Measurements from ENCODE around the gene FLNA. TPM values are rescaled to one million over a fixed set of nuclear protein-coding genes. Genes with fewer than 3 reads are reported as not detected.

FLNA gene
- total RNA-seq, 1 donor from 2014 or later, result 2,809 TPM

GRCh38 chrX:154373340-154374306 lies 811 bp downstream of the FLNA start:
- H3K9me3 Mint-ChIP-seq (ENCODE audit: unreplicated experiment), result no peaks in the 10 kb centered on the region
- H3K9ac ChIP-seq (ENCODE audit: low read length), result peak overlapping the region; percentile 85
- no peaks in the 10 kb centered on the region for H3K27me3 ChIP-seq (ENCODE audit: insufficient read depth, low read length)
- H3K4me1 Mint-ChIP-seq (ENCODE audit: low read depth, unreplicated experiment), result peaks cover 3% of the 10 kb centered on the region
- DNase-seq (ENCODE audit: low read depth) (peak; percentile 67), FAIRE-seq (peak; percentile 29)
- H3K36me3 ChIP-seq (ENCODE audit: insufficient read depth, low read length), result peaks cover 4% of the 10 kb centered on the region
- H3K4me2 ChIP-seq (ENCODE audit: low read length), result peak overlapping the region; percentile 92
- peaks cover 68% of the 10 kb centered on the region for H3K79me2 ChIP-seq (ENCODE audit: insufficient read depth, low read length)
- H3K27ac ChIP-seq (ENCODE audit: low read depth, low read length), result peak overlapping the region; percentile 26
- peaks cover 6% of the 10 kb centered on the region for H3K36me3 Mint-ChIP-seq (ENCODE audit: low read depth, unreplicated experiment)
- no peaks in the 10 kb centered on the region for H3K27me3 Mint-ChIP-seq (ENCODE audit: low read depth, unreplicated experiment)
- H3K4me3 Mint-ChIP-seq (ENCODE audit: unreplicated experiment), result peak overlapping the region; percentile 83
- peaks cover 10% of the 10 kb centered on the region for H3K4me1 ChIP-seq (ENCODE audit: insufficient read depth, low read length)
- H4K20me1 ChIP-seq (ENCODE audit: insufficient read depth, low read length), result peaks cover 23% of the 10 kb centered on the region
- peak overlapping the region; percentile 20 for H3K27ac Mint-ChIP-seq (ENCODE audit: unreplicated experiment)
- H2AFZ ChIP-seq (ENCODE audit: low read depth, low read length), result no peak overlapping the region
- no peaks in the 10 kb centered on the region for H3K9me3 ChIP-seq (ENCODE audit: insufficient read depth, low read depth, low read length)
- TF ChIP-seq EZH2 (IDR thresholded peaks at IDR 0.05; ENCODE audit: insufficient read depth, low read length) (no peak), CTCF (IDR thresholded peaks at IDR 0.05; ENCODE audit: insufficient read depth, low read depth, low read length) (peak; percentile 37)
- H3K4me3 ChIP-seq (ENCODE audit: insufficient read depth, low read depth, low read length), result peak overlapping the region; percentile 79

- peaks cover 12% of the 10 kb centered on the region for H3K4me1 ChIP-seq (ENCODE audit: insufficient read depth, low read length)
- peaks cover 6% of the 10 kb centered on the region for H3K36me3 Mint-ChIP-seq (ENCODE audit: low read depth, unreplicated experiment)
- H3K4me3 ChIP-seq (ENCODE audit: insufficient read depth, low read depth, low read length), result peak overlapping the region; percentile 48
- peak overlapping the region; percentile 92 for H3K4me2 ChIP-seq (ENCODE audit: low read length)
- H3K4me3 Mint-ChIP-seq (ENCODE audit: unreplicated experiment), result peak overlapping the region; percentile 83
- TF ChIP-seq CTCF (IDR thresholded peaks at IDR 0.05; ENCODE audit: insufficient read depth, low read depth, low read length) (no peak), EZH2 (IDR thresholded peaks at IDR 0.05; ENCODE audit: insufficient read depth, low read length) (no peak)
- no peaks in the 10 kb centered on the region for H3K9me3 Mint-ChIP-seq (ENCODE audit: unreplicated experiment)
- H3K9me3 ChIP-seq (ENCODE audit: insufficient read depth, low read depth, low read length), result no peaks in the 10 kb centered on the region
- DNase-seq (ENCODE audit: low read depth) (peak; percentile 51), FAIRE-seq (no peak)
- peaks cover 3% of the 10 kb centered on the region for H3K4me1 Mint-ChIP-seq (ENCODE audit: low read depth, unreplicated experiment)
- peak overlapping the region; percentile 85 for H3K9ac ChIP-seq (ENCODE audit: low read length)
- H3K27me3 Mint-ChIP-seq (ENCODE audit: low read depth, unreplicated experiment), result no peaks in the 10 kb centered on the region
- peak overlapping the region; percentile 69 for H3K27ac Mint-ChIP-seq (ENCODE audit: unreplicated experiment)
- H3K36me3 ChIP-seq (ENCODE audit: insufficient read depth, low read length), result peaks cover 4% of the 10 kb centered on the region
- peaks cover 78% of the 10 kb centered on the region for H3K79me2 ChIP-seq (ENCODE audit: insufficient read depth, low read length)
- peaks cover 33% of the 10 kb centered on the region for H4K20me1 ChIP-seq (ENCODE audit: insufficient read depth, low read length)
- H2AFZ ChIP-seq (ENCODE audit: low read depth, low read length), result no peak overlapping the region
- no peaks in the 10 kb centered on the region for H3K27me3 ChIP-seq (ENCODE audit: insufficient read depth, low read length)
- H3K27ac ChIP-seq (ENCODE audit: low read depth, low read length), result no peak overlapping the region
Observed at GRCh38 chrX:154372612-154373022, 1.8 kb downstream of the FLNA start.

All from astrocyte (in vitro differentiated cells and primary cell).